GM10248 (cell line): ENCODE data around the gene SETD1A.

ENCODE experiments used
- CTCF ChIA-PET: fragments of 300-600 bp; sonication (Branson Sonifier 250); formaldehyde crosslinking; extraction: SDS; loops from one replicate; lab custom pipeline; 2021; ENCODE audit warnings: antibody characterized with exemption; lab: Yijun Ruan, JAX
- POLR2A ChIA-PET: fragments of 350-650 bp; sonication (Branson Sonifier 250); formaldehyde crosslinking; extraction: SDS; loops from one replicate; lab custom pipeline; 2020; ENCODE audit warnings: antibody characterized with exemption; lab: Yijun Ruan, JAX
- DNase-seq: peaks from one replicate; pipeline ENCODE4 v3.0.0; 2012; ENCODE audit errors: extremely low spot score
- TF ChIP-seq, protein P1 (sequence below): IDR thresholded peaks from 2 replicates; pipeline ENCODE4 v1.5.1; 2012; ENCODE audit warnings: mild to moderate bottlenecking, low read depth; ENCODE audit errors: extremely low read depth, missing control alignments, control extremely low read depth

SETD1A gene

DNA sequence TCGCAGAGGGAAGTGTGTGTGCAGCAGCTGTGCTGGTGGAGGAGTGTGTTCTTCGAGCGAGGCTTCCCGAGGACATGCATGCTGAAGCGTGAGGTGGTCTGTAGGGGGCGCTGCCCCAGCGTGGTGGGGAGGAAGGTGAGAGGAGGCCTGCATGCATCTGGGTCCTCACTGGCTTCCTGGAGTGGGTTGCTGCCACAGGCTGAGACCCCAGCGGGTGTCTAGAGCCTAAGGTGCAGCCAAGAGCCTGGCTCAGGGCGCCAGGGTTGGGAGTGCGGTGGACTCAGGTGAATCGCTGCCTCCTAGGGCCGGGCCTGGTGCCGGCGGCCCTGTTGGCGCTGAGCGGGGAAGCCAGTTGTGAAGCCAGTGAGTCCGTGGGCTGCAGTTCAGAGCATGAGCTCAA lies 19.9 kb downstream of the SETD1A start:
- TF ChIP-seq, protein P1, sequence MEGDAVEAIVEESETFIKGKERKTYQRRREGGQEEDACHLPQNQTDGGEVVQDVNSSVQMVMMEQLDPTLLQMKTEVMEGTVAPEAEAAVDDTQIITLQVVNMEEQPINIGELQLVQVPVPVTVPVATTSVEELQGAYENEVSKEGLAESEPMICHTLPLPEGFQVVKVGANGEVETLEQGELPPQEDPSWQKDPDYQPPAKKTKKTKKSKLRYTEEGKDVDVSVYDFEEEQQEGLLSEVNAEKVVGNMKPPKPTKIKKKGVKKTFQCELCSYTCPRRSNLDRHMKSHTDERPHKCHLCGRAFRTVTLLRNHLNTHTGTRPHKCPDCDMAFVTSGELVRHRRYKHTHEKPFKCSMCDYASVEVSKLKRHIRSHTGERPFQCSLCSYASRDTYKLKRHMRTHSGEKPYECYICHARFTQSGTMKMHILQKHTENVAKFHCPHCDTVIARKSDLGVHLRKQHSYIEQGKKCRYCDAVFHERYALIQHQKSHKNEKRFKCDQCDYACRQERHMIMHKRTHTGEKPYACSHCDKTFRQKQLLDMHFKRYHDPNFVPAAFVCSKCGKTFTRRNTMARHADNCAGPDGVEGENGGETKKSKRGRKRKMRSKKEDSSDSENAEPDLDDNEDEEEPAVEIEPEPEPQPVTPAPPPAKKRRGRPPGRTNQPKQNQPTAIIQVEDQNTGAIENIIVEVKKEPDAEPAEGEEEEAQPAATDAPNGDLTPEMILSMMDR = peak; percentile 9
- ChIA-PET CTCF (no interaction called here), POLR2A (no interaction called here)
- no peak for DNase-seq

DNA sequence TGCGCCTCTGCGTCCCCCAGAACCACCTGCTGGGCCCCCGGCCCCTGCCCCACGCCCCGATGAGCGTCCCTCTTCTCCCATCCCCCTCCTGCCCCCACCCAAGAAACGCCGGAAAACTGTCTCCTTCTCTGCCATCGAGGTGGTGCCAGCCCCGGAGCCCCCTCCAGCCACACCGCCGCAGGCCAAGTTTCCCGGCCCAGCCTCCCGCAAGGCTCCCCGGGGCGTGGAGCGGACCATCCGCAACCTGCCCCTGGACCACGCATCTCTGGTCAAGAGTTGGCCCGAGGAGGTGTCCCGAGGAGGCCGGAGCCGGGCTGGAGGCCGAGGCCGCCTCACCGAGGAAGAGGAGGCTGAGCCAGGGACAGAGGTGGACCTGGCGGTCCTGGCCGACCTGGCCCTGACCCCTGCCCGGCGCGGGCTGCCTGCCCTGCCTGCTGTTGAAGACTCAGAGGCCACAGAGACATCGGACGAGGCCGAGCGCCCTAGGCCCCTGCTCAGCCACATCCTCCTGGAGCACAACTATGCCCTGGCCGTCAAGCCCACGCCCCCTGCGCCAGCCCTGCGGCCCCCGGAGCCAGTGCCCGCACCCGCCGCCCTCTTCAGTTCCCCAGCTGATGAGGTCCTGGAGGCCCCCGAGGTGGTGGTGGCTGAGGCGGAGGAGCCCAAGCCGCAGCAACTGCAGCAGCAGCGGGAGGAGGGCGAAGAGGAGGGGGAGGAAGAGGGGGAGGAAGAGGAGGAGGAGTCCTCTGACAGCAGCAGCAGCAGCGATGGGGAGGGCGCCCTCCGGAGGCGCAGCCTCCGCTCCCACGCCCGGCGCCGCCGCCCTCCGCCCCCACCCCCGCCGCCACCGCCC lies 21.8 kb downstream of the SETD1A start:
- CTCF ChIA-PET = no interaction called here
- no peak for DNase-seq
- POLR2A ChIA-PET = no interaction called here
- TF ChIP-seq, protein P1 = no peak

DNA sequence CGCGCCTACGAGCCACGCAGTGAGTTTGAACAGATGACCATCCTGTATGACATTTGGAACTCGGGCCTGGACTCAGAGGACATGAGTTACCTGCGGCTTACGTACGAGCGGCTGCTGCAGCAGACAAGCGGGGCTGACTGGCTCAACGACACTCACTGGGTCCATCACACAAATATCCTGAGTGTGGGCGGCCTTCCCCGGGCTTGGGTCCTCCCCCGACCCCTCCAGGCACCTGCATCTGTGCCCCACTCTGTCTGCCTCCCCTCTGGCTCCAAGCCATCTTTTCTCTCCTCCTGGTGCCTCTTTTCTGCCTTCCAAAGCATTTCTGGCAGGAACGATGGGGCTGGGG lies 22.4 kb downstream of the SETD1A start:
- ChIA-PET POLR2A (no interaction called here), CTCF (no interaction called here)
- TF ChIP-seq, protein P1 = no peak
- no peak for DNase-seq

DNA sequence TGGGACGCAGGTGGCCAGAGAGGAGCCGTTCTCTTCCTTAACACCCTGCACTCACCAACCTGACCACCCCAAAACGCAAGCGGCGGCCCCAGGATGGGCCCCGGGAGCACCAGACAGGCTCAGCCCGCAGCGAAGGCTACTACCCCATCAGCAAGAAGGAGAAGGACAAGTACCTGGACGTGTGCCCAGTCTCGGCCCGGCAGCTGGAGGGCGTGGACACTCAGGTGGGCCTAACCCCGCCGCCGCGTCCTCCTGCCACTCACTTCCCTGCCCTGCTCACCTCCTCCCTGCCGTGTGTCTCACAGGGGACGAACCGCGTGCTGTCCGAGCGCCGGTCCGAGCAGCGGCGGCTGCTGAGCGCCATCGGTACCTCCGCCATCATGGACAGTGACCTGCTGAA lies 22.9 kb downstream of the SETD1A start:
- ChIA-PET CTCF (no interaction called here), POLR2A (no interaction called here)
- TF ChIP-seq, protein P1 = no peak
- no peak for DNase-seq

DNA sequence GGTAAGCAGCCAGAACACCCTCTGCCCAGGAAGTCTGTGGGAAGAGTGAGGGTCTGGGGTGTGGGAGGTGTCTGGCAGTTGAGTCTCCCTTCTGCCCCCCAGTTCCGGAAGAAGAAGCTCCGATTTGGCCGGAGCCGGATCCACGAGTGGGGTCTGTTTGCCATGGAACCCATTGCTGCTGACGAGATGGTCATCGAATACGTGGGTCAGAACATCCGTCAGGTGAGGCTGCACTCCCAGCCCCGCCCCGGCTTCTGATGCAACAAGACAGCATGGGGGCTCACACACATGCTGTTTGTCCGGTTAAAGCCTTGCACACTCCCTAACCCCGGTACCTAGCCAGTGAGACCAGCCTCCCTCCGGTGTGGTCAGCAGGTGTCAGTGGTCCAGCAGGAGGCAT lies 23.4 kb downstream of the SETD1A start:
- TF ChIP-seq, protein P1 = no peak
- ChIA-PET POLR2A (no interaction called here), CTCF (no interaction called here)
- no peak for DNase-seq

DNA sequence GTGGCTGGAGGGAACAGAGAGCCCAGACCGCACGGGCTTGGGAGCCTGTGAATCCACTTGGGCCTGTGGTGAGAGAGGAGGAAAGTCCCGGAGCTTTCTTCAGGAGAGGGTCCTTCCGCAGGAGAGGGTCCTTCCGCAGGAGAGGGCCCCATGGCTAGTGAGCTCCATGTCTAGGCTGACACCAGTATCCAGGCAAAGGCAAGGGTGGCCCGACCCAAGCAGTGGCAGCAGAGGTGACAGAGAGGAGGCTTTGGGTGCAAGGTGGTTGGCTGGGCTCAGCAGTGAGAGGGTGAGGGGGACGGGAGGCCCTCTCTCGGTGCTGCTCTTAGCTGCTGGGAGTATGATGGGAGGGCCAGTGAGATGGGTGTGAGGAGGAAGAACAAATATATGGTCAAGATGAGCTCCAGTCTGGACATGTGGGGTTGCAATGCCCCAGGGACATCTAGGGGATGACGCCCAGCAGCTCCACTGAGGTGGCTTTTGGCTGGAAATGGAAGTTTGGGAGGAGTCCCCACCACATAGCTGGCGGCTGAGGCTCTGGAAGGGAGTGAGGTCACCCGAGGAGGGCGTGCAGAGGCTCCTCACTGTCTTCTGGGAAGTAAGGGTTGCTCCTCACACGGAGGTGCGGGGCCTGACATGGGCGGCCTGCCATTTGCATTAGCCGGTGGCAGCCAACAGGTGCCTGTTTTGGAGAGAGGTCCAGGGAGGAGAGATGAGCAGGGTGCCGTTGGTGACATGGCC lies 25.2 kb downstream of the SETD1A start:
- ChIA-PET POLR2A (no interaction called here), CTCF (interaction anchor here (1.3 to 4.7 kb wide), 8 partner anchors 8 to 461 kb away, joined by 3 to 32 read pairs (median 14); partner anchors contain the start of genes VKORC1 and ZNF843)
- TF ChIP-seq, protein P1 = no peak
- DNase-seq = no peak
